ENCODE results near the gene FREM1. TPM values are rescaled to one million over a fixed set of nuclear protein-coding genes. Genes with fewer than 3 reads are reported as not detected.
A peak's percentile ranks its signal among the peaks of the same experiment; 100 is the strongest.

Gene FREM1
- polyA plus RNA-seq, 4 donors, result 154 to 231 (median 184) TPM

DNA sequence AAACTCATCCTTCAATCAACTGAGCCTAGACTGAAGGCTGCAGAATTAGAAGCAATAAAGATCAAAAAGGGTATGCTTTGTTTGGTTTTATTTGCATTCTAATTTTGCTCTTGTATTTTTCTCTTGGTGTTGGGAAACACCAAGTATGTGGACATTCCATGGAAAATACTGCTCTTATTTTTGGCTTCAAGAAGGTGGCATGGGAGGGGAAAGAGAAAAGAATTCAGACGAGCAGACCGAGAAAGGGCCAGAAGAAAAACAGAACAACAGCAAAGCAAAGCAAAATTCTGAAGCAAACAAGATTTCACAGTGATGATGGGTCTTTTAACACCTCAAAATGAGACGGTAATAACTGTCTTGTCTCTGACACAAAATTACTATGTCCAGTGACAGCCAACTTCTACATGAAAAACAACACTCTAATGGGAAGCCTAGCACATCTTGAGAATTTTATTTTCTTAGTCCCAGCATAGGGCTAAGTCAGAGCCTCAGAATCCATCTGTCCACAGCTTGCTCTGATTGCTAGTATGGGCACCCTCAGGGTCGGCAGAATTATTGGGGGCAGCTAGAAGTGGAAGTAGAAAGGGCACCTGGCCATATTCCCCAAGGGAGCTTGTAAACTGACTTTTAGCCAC is 26.8 kb downstream of the FREM1 start:
- no peak for DNase-seq (ENCODE audit: low read depth in 4 of 4, low spot score in 2 of 4)

DNA sequence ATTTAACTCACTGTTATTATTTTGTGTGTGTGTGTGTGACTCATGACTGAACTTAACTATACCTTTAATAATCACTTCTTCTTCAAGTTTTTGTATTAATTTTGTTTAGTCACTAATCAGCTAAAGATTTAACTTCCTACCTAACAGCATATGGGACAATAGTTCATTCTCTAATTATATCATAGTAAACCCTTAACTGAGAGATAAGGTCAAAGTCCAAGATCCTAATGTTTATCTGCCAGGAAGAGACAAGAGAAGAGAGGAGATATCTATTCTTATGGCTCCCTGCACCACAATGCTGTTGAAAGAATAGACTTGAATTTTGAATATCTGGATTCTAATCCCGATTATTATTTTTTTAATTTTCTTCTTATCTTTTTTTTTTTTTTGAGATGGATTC is 28.1 kb downstream of the FREM1 start:
- no peak for DNase-seq (ENCODE audit: low read depth in 4 of 4, low spot score in 2 of 4)

DNA sequence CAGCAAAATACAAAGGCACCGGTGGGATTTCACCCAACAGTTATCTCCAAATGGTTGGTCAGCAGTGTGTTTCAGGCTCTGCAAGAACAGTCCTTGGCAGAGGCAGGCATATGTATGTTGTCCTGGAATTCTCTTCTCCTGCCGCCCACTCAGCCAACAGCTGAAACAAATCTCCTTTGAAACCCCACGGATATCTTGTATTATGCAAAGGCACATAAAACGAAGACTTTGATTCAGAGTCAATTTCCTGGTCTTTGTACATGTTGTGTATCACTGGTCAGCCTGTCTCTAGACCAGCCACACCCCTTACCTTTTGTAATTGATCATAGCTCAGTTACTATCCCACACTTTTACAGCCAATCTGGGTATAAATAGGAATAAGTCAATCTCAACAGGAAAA is 29.2 kb downstream of the FREM1 start:
- DNase-seq (ENCODE audit: low read depth in 4 of 4, low spot score in 2 of 4), result no peak

DNA sequence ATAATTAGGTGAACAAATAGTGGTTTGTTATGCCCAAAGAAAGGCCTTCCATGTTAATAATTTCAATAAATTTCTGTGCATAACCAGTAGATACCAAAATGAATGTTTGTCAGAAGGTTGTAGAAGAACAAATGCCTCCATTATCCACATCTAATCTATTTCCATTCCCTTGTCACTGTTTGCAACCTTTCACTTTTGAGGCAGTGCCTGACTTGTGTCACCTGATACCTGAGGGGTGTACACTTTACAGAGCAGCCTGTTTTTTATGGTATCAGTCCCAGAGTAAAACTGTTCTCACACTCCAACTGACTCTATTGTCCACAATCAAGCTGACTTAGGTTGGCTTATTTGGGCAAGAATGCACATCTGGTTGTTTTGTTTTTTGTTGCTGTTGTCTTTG is 40.1 kb downstream of the FREM1 start:
- DNase-seq (ENCODE audit: low read depth in 4 of 4, low spot score in 2 of 4), result no peak

DNA sequence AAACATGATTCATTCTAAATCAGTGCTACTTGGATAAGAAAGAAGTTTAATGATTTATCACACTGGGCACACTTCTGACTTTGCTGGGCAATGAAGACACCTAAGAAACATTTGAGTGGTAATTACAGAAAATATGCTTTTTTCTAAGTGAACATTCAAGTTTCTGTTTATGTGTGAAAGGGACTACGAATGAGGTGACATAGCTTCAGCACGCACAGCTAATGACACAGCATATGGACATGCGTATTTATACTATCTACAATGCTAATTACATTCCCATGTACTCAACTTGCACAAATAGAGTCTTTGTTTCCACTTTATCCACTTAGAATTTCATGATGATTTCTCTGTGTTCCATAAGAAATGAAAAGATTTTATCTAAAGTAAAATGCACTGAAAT is 40.6 kb downstream of the FREM1 start:
- no peak for DNase-seq (ENCODE audit: low read depth in 4 of 4, low spot score in 2 of 4)

DNA sequence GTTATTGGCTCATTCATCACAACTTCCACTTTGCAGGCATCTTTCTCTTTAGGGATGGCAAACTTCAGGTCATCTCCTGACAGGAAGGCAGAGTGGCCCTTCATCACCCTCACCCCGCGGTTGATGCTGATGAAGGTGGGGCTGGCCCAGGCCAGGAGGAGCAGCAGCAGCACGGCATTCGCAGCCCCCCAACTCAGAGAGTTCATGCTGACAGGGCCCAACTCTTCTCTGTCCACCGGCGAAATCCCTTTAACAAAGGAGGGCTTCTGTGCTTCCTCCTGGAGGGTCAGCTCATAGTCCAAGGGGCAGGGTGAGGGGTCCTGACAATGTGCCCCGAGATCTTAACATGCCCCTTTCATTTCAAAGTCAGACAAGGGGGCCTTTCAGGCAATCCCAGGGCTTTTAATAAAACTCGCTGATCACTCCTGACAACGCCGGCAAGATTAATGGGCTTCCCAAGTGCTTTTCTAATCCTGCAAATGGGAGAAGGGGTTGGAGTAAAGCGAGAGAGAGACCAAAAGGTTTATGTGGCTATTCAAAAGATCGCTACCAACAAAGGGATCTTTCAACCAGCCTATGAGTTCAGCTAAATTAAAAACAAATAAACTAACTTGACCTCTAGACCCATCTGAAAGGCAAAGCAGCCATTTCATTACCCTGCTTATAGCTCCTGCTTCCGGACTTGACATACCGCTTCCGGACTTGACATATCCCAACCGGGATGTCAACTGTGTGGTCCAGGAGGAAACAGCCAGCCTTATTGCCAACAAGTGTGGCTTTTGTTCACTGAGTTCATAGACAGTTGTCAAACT is 41.2 kb downstream of the FREM1 start:
- peak; percentile 47 to 71 (median 66) for DNase-seq (ENCODE audit: low read depth in 4 of 4, low spot score in 2 of 4)

DNA sequence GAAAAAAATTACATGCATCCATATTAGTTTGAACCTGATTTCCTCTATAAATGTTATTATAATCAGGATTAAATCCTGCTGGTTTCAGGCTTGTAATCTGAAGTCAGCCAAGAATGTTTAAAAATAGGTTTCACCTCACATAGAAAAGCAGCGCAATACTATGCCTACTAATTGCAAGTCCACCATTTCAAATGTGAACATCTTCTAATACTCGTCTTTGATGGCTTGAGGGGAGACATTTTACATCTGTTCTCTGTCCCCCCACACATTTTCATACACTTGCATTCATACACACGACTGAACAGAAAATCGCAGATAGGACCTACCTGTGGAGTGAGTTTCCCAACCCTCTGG is 41.8 kb downstream of the FREM1 start:
- DNase-seq (ENCODE audit: low read depth in 4 of 4, low spot score in 2 of 4), result no peak

DNA sequence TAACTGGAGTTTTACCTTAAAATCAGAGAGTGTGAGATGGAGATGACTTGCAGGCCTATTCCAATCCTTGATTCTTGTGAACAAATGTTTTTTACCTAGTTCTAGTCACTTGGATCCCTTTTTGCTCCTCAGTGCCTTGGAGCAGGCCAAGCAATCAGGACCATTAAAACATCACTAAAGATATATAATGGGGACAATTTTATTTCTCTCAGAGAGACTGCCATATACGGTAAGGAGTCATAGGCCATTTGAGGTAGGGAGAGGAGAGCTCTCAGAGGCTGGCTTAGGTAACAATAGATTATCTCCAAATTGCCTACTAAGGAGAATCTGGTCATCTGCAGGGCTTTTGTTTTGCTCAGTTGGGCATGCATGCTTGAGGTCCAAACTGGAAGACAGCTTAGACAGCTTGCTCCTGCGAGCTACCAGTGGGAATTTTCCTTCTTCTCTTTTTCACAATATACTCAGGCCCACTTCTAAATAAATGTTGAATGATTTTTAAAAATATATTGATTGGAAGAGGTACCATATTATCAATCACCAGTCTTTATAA is 44.0 kb downstream of the FREM1 start:
- no peak for DNase-seq (ENCODE audit: low read depth in 4 of 4, low spot score in 2 of 4)

DNA sequence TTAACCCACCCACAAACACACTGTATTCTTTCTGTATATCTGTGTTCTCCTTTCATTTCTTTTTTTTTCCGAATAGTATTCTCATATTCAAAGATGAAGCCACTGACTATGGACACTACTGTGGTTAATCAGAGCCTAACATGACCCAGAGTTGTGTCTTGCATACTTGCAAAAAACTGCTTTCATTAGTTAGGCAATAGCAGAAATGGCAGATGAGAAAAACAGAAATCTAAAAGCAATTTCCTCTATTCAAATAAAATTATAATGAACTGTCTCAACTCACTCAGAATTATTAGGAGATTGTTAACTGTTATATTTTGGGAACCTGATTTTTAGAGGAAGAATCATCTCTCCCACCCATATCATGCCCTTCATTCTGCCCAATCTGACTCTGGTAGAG is 45.9 kb downstream of the FREM1 start:
- DNase-seq (ENCODE audit: low read depth in 4 of 4, low spot score in 2 of 4), result no peak

DNA sequence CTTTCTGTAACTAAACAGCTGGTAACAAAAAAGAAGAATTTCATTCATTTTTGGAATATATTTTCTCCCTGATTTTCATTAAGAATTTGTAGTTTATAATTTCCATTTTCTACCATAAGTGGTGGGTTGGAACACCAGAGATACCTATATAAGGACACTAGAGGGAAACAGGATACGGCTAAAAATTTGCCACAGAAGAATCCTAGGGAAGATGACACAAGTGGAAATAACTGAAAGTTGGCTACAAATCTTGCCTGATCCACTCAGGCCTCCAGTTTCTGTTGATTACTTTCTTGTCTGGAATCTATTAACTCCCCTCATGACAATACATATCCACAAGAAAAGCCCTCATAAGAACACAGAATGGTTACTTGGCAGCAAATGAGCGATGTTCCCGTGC is 46.8 kb downstream of the FREM1 start:
- DNase-seq (ENCODE audit: low read depth in 4 of 4, low spot score in 2 of 4), result no peak

DNA sequence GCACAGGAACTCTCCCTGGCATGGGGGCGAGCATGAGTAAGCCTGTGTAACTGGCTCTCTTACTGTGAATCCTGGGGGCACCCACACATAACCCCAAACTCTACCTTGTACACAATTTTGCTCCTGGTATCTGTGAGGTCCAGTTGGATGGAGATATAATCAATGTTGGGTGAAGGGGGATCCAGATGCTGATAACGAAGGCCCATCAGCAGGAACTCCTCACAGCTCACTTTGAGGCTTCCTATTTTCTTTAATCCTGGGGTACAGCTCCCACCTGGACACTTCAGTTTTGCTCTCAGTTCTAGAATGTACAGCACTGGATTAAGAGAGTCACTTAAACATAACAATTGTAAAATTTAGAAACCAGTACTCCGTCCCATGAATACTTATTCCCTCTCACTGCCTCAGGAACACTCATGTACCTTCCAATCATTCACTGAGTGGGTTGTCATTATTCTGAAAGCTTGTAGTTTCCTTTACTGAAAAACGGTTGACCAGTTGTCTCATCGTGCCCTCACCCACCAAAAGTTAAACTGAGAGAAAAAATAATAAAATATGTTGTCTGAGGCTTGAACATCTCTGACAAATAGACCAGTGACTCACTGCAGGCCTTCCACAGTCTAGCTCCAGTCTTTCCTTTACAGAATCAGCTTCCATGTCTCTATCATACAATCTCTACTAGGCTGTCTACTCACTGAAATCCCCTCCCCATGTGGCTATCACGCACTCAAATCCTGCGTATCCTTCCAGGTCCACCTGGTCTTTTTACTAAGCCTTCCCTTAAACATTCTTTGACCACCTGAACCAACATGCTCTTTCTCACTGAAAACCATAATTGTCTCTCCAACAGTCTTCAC is 52.6 kb downstream of the FREM1 start:
- no peak for DNase-seq (ENCODE audit: low read depth in 4 of 4, low spot score in 2 of 4)

DNA sequence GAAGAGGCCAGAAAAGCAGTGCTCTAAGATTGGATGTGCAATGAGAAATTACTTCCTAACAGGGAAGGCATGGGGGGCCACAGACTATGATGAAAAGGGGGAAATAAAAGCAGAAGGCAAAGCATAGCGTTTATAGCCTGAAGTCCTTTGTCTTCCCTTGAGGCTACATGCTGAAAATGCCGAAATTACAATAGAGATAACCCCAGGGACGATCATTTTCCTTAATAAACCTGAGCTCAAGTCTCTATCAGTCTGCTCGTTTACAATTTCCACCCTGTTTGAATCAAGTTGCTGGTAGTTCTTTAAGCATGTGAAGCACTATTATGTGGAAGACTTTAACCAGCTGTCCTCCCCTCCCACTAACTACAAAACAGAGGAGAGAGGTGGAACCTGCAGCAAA is 60.4 kb downstream of the FREM1 start:
- DNase-seq (ENCODE audit: low read depth in 4 of 4, low spot score in 2 of 4), result no peak

DNA sequence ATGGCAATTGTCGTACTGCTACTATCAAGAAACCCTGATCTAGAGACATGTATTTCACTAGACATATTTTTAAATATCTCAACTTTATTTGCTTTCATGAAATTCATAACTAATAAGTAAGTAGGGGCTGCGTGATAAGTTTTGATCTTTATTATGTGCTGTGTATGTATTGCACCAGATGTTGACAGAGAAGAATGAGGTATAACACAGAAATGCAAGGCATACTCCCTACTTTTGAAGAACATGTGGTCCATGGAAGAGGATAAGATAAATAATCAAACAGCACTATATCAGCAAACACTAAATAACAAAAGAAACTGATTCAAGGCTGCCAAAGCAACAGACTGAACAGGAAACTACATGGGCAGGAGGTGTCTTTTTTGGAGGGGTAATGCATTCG is 60.9 kb downstream of the FREM1 start:
- DNase-seq (ENCODE audit: low read depth in 4 of 4, low spot score in 2 of 4), result no peak

DNA sequence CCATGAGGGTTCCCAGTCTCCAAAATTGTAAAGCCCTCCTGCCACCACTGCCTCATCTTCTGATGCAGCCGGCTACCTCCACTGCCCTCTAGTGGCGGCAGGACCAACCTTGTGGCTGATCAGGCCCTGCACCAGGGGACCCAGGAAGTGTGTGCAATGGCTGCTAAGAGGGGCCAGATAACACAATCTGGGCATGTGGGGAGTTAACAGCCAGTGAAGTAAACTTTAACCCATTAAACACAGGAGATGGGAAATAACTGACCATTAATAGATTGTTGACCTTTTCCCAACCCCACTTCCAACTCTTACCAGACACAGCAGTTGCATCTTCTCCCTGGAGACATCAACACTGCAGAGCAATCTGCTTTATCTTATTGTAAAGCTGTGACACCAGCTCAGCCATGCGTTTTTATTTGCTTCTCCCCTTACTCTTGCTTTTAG is 63.3 kb downstream of the FREM1 start:
- DNase-seq (ENCODE audit: low read depth in 4 of 4, low spot score in 2 of 4), result no peak

DNA sequence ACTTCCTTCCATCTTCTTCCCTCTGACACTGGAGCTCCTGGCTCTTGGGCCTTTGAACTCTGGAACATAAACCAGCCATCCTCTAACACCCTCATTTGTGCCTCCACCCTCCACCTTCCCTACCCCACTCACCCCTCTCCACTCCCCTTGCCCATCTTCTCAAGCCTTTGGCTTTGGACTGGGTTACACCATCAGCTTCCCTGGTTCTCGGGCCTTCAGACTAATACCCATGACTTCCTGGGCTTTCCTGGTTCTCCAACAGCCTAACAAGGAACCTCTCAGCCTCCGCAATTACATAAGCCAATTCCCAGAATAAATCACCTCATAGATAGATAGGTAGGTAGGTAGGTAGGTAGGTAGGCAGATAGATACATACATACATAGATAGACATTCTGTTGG is 67.1 kb downstream of the FREM1 start:
- no peak for DNase-seq (ENCODE audit: low read depth in 4 of 4, low spot score in 2 of 4)

DNA sequence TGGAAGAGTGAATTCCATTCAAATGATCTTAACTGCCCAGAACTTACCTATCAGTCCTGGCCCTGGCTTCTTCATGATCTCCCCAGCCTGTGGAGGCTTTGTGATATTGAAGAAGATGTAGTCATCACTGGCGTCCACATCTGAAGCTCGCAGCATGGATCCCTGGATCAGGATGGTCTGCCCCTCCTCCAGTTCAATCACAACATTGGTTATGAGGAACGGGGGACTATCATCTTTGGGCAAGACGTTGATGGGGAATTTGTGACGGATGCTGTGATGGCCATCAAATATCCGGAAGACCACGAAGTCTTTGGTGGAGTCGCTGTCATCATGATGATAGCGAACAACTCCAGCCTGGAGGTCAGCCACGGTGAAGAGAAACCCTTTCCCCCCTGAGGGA is 68.0 kb downstream of the FREM1 start:
- DNase-seq (ENCODE audit: low read depth in 4 of 4, low spot score in 2 of 4), result no peak

DNA sequence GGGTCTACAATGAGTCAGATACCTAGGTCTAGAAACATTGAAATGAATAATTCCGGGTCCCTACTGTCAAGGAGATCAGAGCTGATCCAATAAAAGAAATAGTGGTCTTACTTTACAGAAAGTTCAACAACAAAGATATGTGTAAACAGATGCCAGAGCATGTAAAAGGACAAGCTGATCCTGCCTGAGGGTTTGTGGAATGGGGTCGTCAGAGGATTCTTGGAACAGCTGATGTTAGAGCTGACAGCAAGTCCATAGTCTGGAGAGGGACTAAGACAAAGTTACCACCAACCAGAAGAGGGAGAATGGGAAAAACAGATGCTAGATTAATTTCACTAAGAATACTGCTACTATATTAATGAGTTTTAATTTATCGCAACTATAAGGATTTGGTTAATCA is 71.5 kb downstream of the FREM1 start:
- no peak for DNase-seq (ENCODE audit: low read depth in 4 of 4, low spot score in 2 of 4)

DNA sequence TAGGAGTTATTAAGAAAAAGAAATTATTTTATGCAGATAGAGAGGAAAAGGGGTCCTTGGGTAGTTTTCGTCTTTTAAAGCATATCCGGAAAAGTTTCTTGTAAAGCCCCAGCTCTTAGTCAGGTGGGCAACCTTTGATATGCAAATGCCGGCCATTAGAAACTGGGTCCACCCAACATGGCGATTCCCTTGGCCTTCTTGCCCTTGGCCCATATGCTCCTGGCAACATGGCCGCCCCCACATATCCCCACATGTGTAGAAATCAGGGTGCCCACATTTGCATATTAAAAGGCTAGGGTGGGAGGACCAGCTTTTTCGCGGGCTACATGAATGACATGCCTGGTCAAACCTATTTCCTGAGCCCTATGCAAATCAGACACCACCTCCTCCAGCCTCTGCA is 73.3 kb downstream of the FREM1 start:
- DNase-seq (ENCODE audit: low read depth in 4 of 4, low spot score in 2 of 4), result no peak

DNA sequence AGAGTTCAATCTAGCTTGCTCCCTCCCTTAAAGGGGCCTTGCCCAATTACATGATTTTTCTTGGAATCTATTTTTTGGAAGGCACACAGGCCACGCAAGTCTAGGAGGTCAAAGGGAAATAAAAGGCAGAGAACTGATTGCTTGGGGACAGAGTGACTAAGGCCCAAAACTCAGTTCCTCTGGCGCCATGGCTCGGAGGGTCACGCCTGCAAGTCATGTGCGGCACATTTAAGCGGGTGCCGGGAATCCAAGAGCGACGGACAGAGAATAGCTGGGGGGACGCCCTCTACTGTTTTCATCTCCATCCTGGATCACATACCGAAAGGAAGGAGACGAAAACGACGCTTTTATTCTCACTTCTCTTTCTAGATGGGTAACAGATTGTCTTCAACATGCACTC is 78.6 kb downstream of the FREM1 start:
- DNase-seq (ENCODE audit: low read depth in 4 of 4, low spot score in 2 of 4), result no peak

DNA sequence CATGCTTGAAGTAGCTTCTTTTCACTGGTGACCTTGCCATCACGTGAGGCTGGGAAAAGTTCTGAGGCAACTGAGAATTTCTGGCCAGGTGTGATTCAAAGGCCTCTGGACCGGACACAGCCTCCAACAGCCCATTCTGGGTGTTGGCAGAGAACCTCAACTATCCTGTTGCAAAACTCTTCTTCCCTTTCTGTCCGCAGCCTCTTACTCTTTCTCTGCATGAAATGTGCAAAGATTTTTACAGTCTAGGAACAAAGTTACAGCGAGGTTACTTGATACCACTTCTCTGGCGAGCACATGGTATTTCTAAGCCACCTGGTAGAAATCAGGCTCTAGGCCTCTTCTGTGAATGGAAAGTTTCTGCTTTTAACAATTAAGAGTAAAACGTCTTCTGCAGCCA is 79.2 kb downstream of the FREM1 start:
- no peak for DNase-seq (ENCODE audit: low read depth in 4 of 4, low spot score in 2 of 4)

DNA sequence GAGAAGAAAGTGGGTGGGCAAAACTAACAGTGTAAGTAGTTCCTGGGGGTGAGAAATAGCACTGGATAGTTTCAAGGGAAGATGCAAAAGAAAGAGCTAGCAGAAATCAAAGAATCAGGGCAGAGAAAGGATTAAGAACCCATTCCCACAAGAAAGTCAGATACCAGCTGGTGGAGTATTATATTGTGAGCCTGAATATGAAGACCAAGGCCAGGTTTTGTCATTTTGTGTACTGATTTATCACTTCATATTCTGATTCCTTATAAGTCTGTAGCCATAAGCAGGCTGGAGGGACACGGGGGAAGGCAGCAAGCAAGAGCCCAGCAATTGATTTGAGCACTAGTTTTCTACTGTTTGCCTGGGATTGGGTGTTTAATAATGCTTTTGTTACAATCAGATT is 80.2 kb downstream of the FREM1 start:
- no peak for DNase-seq (ENCODE audit: low read depth in 4 of 4, low spot score in 2 of 4)

Data from left renal cortex interstitium (tissue), 4 donors.